ENCODE data around the gene SIGLEC11.
A peak's percentile ranks its signal among the peaks of the same experiment; 100 is the strongest.
"Not testable (repeated sequence)": the region's sequence is repeated elsewhere in the genome, so short reads cannot be mapped to it uniquely, and the experiment has no call there.

Gene SIGLEC11

DNA sequence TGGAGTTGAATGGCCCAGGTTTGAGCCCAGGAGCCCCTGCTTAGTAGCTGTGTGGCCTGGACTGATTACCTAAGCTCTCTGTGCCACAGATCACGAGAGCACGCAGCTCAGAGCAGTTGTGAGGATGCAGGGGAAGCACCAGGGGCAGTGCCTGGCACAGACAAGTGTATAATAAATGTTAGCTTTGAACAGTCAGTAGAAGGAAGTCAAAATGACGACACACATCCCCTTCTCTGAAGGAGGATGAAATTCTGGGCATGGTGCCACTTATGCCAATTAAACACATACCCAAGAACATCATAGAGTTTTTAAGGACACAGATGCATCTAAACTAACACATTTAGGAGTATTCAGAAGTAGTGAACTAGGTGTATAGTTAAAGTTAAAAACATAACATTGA lies 24.9 kb upstream of the SIGLEC11 start:
- in situ Hi-C loops (cut with MboI; ENCODE audit: low pct_unique_long_range_greater_than_20kb, low sequenced_read_pairs) = no loop called here
- DNase-seq = no peak

- no peak for DNase-seq
- in situ Hi-C loops (cut with MboI; ENCODE audit: low pct_unique_long_range_greater_than_20kb, low sequenced_read_pairs) = no loop called here
Measured at GRCh38 chr19:49984491-49984890, 23.5 kb upstream of the SIGLEC11 start.

DNA sequence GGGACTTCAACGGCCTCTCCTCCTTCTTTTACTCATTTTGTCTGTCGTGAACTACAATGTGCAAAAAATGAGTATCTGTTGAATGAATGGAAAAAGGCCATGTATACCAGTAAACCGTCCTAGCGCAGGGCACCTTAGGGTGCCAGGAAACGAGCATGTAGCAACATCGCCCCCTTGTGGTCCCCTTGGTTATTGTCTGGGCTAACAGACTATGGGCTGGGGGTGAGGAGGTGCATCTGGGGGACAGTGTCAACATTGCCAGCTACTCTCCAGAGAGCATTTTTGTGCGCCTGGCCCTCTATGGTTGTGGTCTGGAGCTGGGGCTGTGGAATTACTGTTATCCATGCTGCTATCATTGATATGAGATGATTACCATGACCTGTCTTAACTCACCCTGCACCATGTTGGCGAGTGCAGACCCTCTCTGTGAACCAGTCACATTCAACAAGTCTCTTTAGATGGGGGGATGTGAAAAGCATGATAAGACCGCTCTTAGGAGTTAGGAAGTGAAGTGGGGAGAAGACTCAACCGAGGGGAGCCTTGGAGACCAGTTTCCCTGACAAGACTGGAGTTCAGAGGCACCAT lies 22.8 kb upstream of the SIGLEC11 start:
- in situ Hi-C loops (cut with MboI; ENCODE audit: low pct_unique_long_range_greater_than_20kb, low sequenced_read_pairs) = no loop called here

GRCh38 chr19:49981603-49982593 lies 20.9 kb upstream of the SIGLEC11 start:
- in situ Hi-C loops (cut with MboI; ENCODE audit: low pct_unique_long_range_greater_than_20kb, low sequenced_read_pairs) = no loop called here
- no peak for DNase-seq

More for the DNA sequence above, 22.8 kb upstream of the SIGLEC11 start:
- peak; percentile 78 for DNase-seq

DNA sequence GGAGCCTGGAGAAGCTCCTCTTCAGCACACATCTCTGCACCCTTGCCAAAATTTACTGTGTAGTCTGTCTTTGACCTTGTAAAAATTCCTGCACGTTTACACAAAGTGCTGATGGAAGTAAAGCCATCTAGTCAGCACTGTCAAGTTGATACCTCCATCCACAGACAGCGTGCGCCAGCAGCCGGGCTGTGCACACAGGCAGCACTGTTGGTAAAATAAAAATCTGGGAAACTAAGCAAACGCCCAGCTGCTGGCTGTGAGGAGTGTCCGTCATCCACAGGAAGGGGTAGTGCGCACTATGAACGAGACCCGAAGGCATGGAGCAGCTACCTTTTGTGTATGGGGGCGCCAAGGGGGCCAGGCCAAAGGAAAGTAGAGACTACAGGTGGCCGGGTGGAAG lies 17.4 kb upstream of the SIGLEC11 start:
- no peak for DNase-seq
- in situ Hi-C loops (cut with MboI; ENCODE audit: low pct_unique_long_range_greater_than_20kb, low sequenced_read_pairs) = no loop called here

GRCh38 chr19:49977881-49978280 lies 16.9 kb upstream of the SIGLEC11 start:
- no peak for DNase-seq
- in situ Hi-C loops (cut with MboI; ENCODE audit: low pct_unique_long_range_greater_than_20kb, low sequenced_read_pairs) = no loop called here

DNA sequence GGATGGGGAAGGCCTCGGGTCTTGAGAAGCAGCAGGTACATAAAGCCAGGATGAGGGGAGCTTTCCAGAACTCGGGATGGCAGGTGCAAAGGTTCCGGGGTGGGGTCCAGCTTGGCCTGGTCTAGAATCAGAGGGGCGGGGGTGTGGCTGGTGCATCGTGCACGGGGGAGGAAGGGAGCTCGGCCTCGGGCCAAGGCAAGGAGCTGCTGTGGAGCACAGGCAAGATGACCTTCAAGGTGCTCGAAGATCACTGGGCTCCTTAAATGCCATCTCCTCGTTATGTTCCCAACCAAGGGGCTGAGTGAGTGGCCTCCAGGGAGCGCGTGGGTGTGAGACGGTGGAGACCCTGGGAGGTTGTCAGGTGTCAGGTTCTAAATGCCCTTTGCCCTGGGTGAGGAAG lies 16.1 kb upstream of the SIGLEC11 start:
- no peak for DNase-seq
- in situ Hi-C loops (cut with MboI; ENCODE audit: low pct_unique_long_range_greater_than_20kb, low sequenced_read_pairs) = no loop called here

DNA sequence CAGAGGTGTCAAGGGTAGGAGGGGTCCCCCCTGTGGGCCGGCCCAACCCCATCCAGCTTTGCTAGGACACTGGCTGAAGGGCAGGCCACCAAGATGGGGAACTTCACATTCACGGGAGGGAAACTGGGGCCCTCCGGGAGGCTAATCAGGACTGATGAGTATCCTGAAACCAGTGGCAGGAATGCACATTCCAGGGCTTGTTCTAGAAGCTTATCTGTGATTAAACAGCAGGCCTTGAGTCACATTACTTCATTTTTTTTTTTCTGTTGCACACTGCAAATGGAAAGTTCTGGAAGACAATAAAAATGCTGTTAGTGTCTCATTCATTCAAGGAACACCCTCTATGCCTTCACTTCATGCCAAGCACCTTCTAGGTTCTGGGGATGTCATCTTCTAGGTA lies 15.5 kb upstream of the SIGLEC11 start:
- in situ Hi-C loops (cut with MboI; ENCODE audit: low pct_unique_long_range_greater_than_20kb, low sequenced_read_pairs) = no loop called here
- no peak for DNase-seq

DNA sequence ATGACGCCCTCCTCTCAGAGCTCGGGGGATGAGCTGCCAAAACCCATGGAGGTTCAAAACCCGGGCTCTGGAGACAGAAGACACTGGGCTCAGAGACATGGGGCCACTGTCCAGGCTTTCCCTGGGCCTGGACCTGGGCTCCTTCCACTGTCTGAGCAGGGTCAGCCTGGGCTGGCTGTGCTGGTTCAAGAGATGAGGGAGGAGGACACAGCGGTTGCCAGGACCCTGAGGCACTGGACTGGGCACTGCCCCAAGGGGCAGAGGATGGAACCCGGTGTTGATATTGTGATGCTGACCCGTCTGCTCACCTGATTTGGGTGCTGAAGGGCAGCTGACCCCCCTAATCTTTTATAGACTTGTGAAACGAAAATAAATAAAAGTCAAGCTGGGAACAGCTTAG lies 14.1 kb upstream of the SIGLEC11 start:
- in situ Hi-C loops (cut with MboI; ENCODE audit: low pct_unique_long_range_greater_than_20kb, low sequenced_read_pairs) = no loop called here
- DNase-seq = no peak

DNA sequence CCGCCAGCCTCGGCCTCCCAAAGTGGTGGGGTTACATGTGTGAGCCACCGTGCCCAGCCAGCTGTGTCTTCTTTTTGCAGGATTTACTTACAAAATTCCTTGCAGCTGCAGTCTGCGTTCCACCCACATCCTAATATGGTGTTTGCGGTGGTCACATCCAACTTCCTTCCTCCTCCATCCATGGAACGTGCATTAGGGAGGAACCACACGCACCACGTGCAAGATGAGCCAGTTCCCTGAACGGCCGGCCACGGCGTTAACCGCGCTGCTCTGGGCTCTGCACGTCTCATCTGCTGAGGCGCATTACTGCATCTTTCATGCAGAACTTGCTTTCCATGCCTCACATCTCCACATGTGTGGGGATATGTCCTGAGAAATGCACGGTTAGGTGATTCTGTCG lies 13.0 kb upstream of the SIGLEC11 start:
- DNase-seq = peak; percentile 43
- in situ Hi-C loops (cut with MboI; ENCODE audit: low pct_unique_long_range_greater_than_20kb, low sequenced_read_pairs) = no loop called here

GRCh38 chr19:49972841-49973240 lies 11.9 kb upstream of the SIGLEC11 start:
- DNase-seq = no peak
- in situ Hi-C loops (cut with MboI; ENCODE audit: low pct_unique_long_range_greater_than_20kb, low sequenced_read_pairs) = no loop called here

- in situ Hi-C loops (cut with MboI; ENCODE audit: low pct_unique_long_range_greater_than_20kb, low sequenced_read_pairs) = no loop called here
- DNase-seq = no peak
Measured at GRCh38 chr19:49971991-49972411, 11.0 kb upstream of the SIGLEC11 start.

DNA sequence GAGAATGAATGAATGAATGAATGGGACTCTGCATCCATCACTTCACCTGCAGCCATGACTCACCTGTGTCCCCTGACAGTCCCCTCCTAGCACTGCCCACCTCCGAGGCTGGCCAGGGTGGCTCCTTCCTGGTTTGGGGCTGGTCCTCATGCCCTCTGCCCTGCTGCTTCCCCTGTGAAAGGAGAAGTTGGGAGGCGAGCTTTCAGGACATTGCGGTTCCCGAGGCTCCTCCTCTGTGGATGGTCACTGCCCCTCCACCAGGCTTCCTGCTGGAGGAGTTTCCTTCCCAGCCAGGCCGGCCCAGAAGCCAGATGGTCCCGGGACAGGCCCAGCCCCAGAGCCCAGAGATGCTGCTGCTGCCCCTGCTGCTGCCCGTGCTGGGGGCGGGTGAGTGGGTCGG lies 8.4 kb upstream of the SIGLEC11 start:
- in situ Hi-C loops (cut with MboI; ENCODE audit: low pct_unique_long_range_greater_than_20kb, low sequenced_read_pairs); DNase-seq: not testable (repeated sequence)

DNA sequence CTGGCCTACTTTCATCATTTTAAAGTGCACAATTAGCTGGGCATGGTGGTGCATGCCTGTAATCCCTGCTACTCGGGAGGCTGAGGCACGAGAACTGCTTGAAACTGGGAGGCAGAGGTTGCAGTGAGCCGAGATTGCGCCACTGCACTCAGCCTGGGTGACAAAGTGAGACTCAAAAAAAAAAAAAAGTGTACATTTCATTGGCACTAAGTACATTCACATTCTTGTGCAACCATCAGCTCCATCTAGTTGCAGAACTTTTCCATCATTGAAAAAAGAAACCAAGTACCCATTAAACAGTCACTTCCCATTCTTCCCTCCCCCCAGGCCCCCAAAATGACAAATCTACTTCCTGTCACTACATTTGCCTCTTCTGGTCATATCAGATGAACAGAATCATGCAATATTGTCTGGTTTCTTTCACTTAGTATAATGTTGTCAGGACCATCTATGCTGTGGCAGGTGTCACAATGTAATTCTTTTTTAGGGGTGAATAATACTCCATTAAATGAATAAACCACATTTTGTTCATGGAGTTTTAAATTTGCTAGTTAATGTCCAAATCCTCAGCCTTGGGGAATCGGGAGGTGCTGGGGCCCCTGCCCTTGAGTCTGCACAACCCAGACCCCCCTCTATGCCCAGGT lies 7.4 kb upstream of the SIGLEC11 start:
- DNase-seq = peak; percentile 23
- in situ Hi-C loops (cut with MboI; ENCODE audit: low pct_unique_long_range_greater_than_20kb, low sequenced_read_pairs) = no loop called here

- in situ Hi-C loops (cut with MboI; ENCODE audit: low pct_unique_long_range_greater_than_20kb, low sequenced_read_pairs); DNase-seq: not testable (repeated sequence)
Measured at GRCh38 chr19:49959892-49960291, 1.1 kb downstream of the SIGLEC11 start.

DNA sequence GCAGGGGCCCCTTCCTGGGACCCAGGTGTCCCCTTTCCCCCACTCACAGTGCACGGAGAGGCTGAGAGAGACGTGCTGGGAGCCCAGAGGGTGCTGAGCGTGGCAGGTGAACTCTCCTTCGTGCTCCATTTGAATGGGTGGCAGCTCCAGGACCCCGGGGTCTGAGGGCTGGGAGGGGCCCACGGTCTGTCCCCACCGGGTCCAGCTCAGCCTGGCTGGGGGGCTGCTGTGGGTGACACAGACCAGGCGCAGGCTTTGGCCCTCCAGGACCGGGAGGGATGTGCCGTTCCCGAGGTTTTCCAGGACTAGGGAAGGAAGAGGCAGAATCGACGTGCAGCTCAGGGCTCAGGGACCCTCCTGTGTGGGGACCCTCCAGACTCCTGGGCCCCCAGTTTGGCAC lies 2.4 kb downstream of the SIGLEC11 start:
- DNase-seq; in situ Hi-C loops (cut with MboI; ENCODE audit: low pct_unique_long_range_greater_than_20kb, low sequenced_read_pairs): not testable (repeated sequence)

- in situ Hi-C loops (cut with MboI; ENCODE audit: low pct_unique_long_range_greater_than_20kb, low sequenced_read_pairs); DNase-seq: not testable (repeated sequence)
Measured at GRCh38 chr19:49958144-49958543, 2.8 kb downstream of the SIGLEC11 start.

- in situ Hi-C loops (cut with MboI; ENCODE audit: low pct_unique_long_range_greater_than_20kb, low sequenced_read_pairs) = no loop called here
- DNase-seq = no peak
Measured at GRCh38 chr19:49957262-49957915, 3.6 kb downstream of the SIGLEC11 start.

- no peak for DNase-seq
- in situ Hi-C loops (cut with MboI; ENCODE audit: low pct_unique_long_range_greater_than_20kb, low sequenced_read_pairs) = no loop called here
Measured at GRCh38 chr19:49956115-49956495, 4.9 kb downstream of the SIGLEC11 start.

- no peak for DNase-seq
- in situ Hi-C loops (cut with MboI; ENCODE audit: low pct_unique_long_range_greater_than_20kb, low sequenced_read_pairs) = no loop called here
Measured at GRCh38 chr19:49954933-49955332, 6.0 kb downstream of the SIGLEC11 start.

All from KBM-7 (cell line).